ENCODE data around the gene ZNF362. TPM values are rescaled to one million over a fixed set of nuclear protein-coding genes. Genes with fewer than 3 reads are reported as not detected.

ZNF362 gene
- total RNA-seq, 1 donor from 2014 or later = 110 TPM

DNA sequence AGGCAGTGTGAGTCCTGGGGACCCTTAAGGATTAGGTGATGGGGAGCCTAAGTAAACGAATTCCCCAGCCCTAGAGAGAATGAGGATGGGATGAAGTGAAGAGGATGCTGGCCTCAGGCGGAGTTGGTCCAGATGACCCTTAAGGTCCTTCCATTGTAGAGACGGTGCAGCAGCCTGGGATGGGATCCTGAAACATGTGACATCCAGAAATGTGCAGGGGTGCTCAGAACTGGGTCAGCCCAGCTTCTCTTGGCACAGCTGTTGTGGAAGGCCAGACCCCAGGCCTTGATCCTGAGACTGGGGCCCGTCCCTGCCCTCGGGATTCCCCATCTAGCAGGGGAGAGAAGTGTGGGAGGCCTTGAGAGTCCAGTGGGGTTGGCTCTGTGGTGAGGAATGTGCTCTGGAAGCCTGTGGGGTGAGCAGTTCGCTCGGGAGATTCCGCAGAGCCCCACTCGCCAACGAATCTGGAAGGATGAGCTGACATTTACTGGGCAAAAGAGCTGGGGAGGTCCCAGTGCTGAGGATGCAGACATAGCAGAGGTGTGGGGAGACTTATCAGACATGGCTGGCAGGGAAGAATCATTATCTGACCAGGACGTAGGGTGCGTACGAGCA lies 36.5 kb downstream of the ZNF362 start:
- DNase-seq (ENCODE audit: extremely low spot score, unreplicated experiment) = no peak
- TF ChIP-seq CTCF (IDR thresholded peaks at IDR 0.05) = no peak
- peaks cover 54% of the 10 kb centered on the region for H3K36me3 Mint-ChIP-seq (ENCODE audit: unreplicated experiment)
- no peak overlapping the region for H3K27ac Mint-ChIP-seq (ENCODE audit: unreplicated experiment)
- H3K4me1 Mint-ChIP-seq (ENCODE audit: unreplicated experiment) = no peaks in the 10 kb centered on the region
- no peaks in the 10 kb centered on the region for H3K27me3 Mint-ChIP-seq (ENCODE audit: unreplicated experiment)
- H3K4me3 Mint-ChIP-seq (ENCODE audit: unreplicated experiment) = no peak overlapping the region
- H3K9me3 Mint-ChIP-seq (ENCODE audit: unreplicated experiment) = no peaks in the 10 kb centered on the region

DNA sequence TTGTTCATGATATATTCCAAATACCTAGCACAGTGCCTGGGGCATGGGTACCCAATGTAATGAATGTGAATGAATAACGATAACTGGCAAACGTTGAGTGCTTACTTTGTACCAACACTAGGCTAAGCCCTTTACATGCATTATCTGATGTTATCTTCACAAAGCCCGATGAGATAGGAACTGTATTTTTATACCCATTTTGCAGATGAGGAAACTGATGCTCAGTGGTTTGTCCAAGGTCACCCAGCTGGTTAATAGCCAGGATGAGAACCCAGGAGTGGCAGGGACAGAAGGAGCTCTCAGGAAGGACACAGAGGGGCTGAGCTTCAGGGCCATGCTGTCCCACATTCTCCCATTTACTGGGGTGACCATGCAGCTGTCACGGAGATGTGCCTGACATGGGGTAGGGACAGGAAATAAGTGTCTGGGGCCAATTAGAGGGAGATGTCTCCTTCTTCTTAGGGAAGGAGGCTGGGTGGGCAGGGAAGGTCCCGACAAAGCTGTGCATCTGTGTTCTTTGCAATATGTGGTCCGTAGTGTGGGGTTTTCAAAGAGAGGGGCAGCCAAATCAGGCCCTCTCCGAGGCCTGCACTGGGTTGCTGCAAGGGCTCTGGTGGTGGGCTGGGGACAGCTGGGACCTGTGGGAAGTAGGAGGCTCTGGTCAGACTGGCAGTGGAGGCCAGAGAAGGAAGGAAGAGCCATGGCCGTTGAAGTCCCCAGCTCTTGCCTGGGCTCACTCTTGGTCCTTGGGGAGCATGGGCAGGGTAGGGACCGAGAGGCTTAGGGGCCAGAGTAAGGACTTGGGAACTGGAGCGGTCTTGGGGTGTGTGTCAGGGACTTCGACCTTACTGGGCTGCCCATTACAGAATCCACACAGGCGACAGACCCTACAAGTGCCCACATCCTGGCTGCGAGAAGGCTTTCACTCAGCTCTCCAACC lies 38.0 kb downstream of the ZNF362 start:
- H3K4me1 Mint-ChIP-seq (ENCODE audit: unreplicated experiment) = peaks cover 4% of the 10 kb centered on the region
- H3K36me3 Mint-ChIP-seq (ENCODE audit: unreplicated experiment) = peaks cover 53% of the 10 kb centered on the region
- no peaks in the 10 kb centered on the region for H3K27me3 Mint-ChIP-seq (ENCODE audit: unreplicated experiment)
- H3K4me3 Mint-ChIP-seq (ENCODE audit: unreplicated experiment) = no peak overlapping the region
- H3K27ac Mint-ChIP-seq (ENCODE audit: unreplicated experiment) = peak overlapping the region; percentile 59
- no peak for DNase-seq (ENCODE audit: extremely low spot score, unreplicated experiment)
- no peak for TF ChIP-seq CTCF (IDR thresholded peaks at IDR 0.05)
- H3K9me3 Mint-ChIP-seq (ENCODE audit: unreplicated experiment) = no peaks in the 10 kb centered on the region

- no peaks in the 10 kb centered on the region for H3K27me3 Mint-ChIP-seq (ENCODE audit: unreplicated experiment)
- no peak overlapping the region for H3K4me3 Mint-ChIP-seq (ENCODE audit: unreplicated experiment)
- peaks cover 49% of the 10 kb centered on the region for H3K36me3 Mint-ChIP-seq (ENCODE audit: unreplicated experiment)
- no peak for TF ChIP-seq CTCF (IDR thresholded peaks at IDR 0.05)
- peaks cover 5% of the 10 kb centered on the region for H3K4me1 Mint-ChIP-seq (ENCODE audit: unreplicated experiment)
- no peak for DNase-seq (ENCODE audit: extremely low spot score, unreplicated experiment)
- no peak overlapping the region for H3K27ac Mint-ChIP-seq (ENCODE audit: unreplicated experiment)
- H3K9me3 Mint-ChIP-seq (ENCODE audit: unreplicated experiment) = no peaks in the 10 kb centered on the region
Measured at GRCh38 chr1:33295023-33295422, 38.7 kb downstream of the ZNF362 start.

GRCh38 chr1:33295450-33296081 lies 39.3 kb downstream of the ZNF362 start:
- Mint-ChIP-seq H3K27ac (ENCODE audit: unreplicated experiment) (peak overlapping the region; percentile 38), H3K36me3 (ENCODE audit: unreplicated experiment) (peaks cover 53% of the 10 kb centered on the region), H3K9me3 (ENCODE audit: unreplicated experiment) (no peaks in the 10 kb centered on the region), H3K4me1 (ENCODE audit: unreplicated experiment) (peaks cover 11% of the 10 kb centered on the region), H3K27me3 (ENCODE audit: unreplicated experiment) (no peaks in the 10 kb centered on the region), H3K4me3 (ENCODE audit: unreplicated experiment) (no peak overlapping the region)
- peak; percentile 96 for TF ChIP-seq CTCF (IDR thresholded peaks at IDR 0.05)
- DNase-seq (ENCODE audit: extremely low spot score, unreplicated experiment) = peak; percentile 95

DNA sequence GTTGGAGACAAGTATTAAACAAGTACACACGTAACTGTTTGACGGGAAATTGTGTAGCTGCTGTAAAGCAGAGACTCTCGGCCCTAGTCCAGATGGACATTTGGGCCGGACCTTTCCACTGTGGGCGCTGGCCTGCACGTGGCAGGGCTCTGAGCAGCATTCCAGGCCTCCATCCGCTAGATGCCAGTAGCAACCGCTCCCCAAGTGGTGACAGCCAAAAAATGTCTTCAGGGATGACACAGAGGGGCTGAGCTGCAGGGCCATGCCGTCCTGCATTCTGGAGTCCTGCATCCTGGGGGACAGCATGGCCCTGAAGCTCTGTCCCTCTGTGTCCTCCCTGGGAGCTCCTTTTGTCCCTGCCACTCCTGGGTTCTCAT lies 39.8 kb downstream of the ZNF362 start:
- H3K27ac Mint-ChIP-seq (ENCODE audit: unreplicated experiment) = no peak overlapping the region
- H3K36me3 Mint-ChIP-seq (ENCODE audit: unreplicated experiment) = peaks cover 53% of the 10 kb centered on the region
- H3K27me3 Mint-ChIP-seq (ENCODE audit: unreplicated experiment) = no peaks in the 10 kb centered on the region
- no peak for TF ChIP-seq CTCF (IDR thresholded peaks at IDR 0.05)
- no peak overlapping the region for H3K4me3 Mint-ChIP-seq (ENCODE audit: unreplicated experiment)
- no peaks in the 10 kb centered on the region for H3K9me3 Mint-ChIP-seq (ENCODE audit: unreplicated experiment)
- peaks cover 14% of the 10 kb centered on the region for H3K4me1 Mint-ChIP-seq (ENCODE audit: unreplicated experiment)
- no peak for DNase-seq (ENCODE audit: extremely low spot score, unreplicated experiment)
